B cell (primary cell): ENCODE measurements around the gene DEFB129. TPM values are rescaled to one million over a fixed set of nuclear protein-coding genes. Genes with fewer than 3 reads are reported as not detected.

Experiments
- ATAC-seq: fragments of 200-7000 bp; cut with Tn5 transposase; one replicate; pipeline ENCODE4 v1.10.0; 2021; ENCODE audit warnings: low read depth, mild to moderate bottlenecking, moderate number of reproducible peaks, moderate library complexity
- CTCF ChIA-PET: fragments of 350-600 bp; sonication (Branson Sonifier 250); formaldehyde crosslinking; loops from one replicate; lab custom pipeline; 2021; ENCODE audit warnings: antibody characterized with exemption, inconsistent platforms; lab: Charles Lee
- POLR2A ChIA-PET: fragments of 350-600 bp; sonication (Branson Sonifier 250); formaldehyde crosslinking; loops from one replicate; lab custom pipeline; 2021; ENCODE audit warnings: antibody characterized with exemption; lab: Charles Lee
- DNase-seq: peaks from one replicate; pipeline ENCODE4 v3.0.0; 2013
- H2AFZ ChIP-seq: 2 replicates; pipeline ENCODE4 v1.6.1; 2012; ENCODE audit warnings: mild to moderate bottlenecking, low read depth, low read length; ENCODE audit not compliant: insufficient read depth, poor library complexity, severe bottlenecking
- H3K27ac ChIP-seq, 2 donors: 1 replicate in 1 of 2; 2 replicates in 1 of 2; pipeline ENCODE4 v1.5.1; 2012 to 2013; ENCODE audit warnings: low read length in 2 of 2, mild to moderate bottlenecking in 2 of 2, moderate library complexity in 1 of 2
- H3K27me3 ChIP-seq, 4 experiments: fragments of 200-600 bp in 1 of 4; sonication (generic) in 1 of 4; replicated peaks in 1 of 4; 1 replicate in 2 of 4; 2 replicates in 2 of 4; pipeline versions ENCODE4 v1.6.1 to v1.7.0; 2013 to 2016; ENCODE audit warnings: low read length in 3 of 4, mild to moderate bottlenecking in 2 of 4, mixed read lengths in 1 of 4, moderate library complexity in 1 of 4; ENCODE audit not compliant: insufficient read depth in 4 of 4, control insufficient read depth in 3 of 4; ENCODE audit errors: control extremely low read depth in 1 of 4
- H3K36me3 ChIP-seq, 2 experiments: replicated peaks in 1 of 2; 1 replicate in 1 of 2; 2 replicates in 1 of 2; pipeline versions ENCODE4 v1.6.1 to v1.7.1; 2013; ENCODE audit warnings: low read length in 1 of 2; ENCODE audit not compliant: insufficient read depth in 2 of 2, control insufficient read depth in 1 of 2; ENCODE audit errors: control extremely low read depth in 1 of 2, extremely low read depth in 1 of 2
- H3K4me1 ChIP-seq, 2 donors: fragments of 200-600 bp in 1 of 2; sonication (generic) in 1 of 2; 1 replicate in 1 of 2; 2 replicates in 1 of 2; pipeline versions ENCODE4 v1.5.1 to v1.6.1; 2013 to 2017; ENCODE audit warnings: low read length in 2 of 2; ENCODE audit not compliant: control insufficient read depth in 2 of 2, insufficient read depth in 2 of 2
- H3K4me2 ChIP-seq: replicated peaks from 2 replicates; pipeline ENCODE3; 2012; ENCODE audit warnings: mild to moderate bottlenecking, low read depth, low read length; ENCODE audit not compliant: poor library complexity, severe bottlenecking
- H3K4me3 ChIP-seq, 5 experiments: fragments of 200-600 bp in 1 of 5; sonication (generic) in 1 of 5; 1 replicate in 3 of 5; 2 replicates in 2 of 5; pipeline versions ENCODE4 v1.5.1 to v1.7.0; 2011 to 2016; ENCODE audit warnings: low read length in 4 of 5, mild to moderate bottlenecking in 4 of 5, low read depth in 2 of 5, control low read depth in 1 of 5, moderate library complexity in 1 of 5; ENCODE audit not compliant: insufficient read depth in 1 of 5; ENCODE audit errors: control extremely low read depth in 1 of 5, extremely low read depth in 1 of 5
- H3K79me2 ChIP-seq: fragments of 200-600 bp; sonication (generic); one replicate; pipeline ENCODE4 v1.6.0; 2016; ENCODE audit warnings: low read length; ENCODE audit not compliant: control insufficient read depth, insufficient read depth
- H3K9ac ChIP-seq: fragments of 200-600 bp; sonication (generic); 2 replicates; pipeline ENCODE4 v1.6.1; 2017; ENCODE audit warnings: mild to moderate bottlenecking, low read length, moderate library complexity
- H3K9me3 ChIP-seq, 3 donors: one replicate each; pipeline versions ENCODE4 v1.6.1 to v1.7.1; 2013; ENCODE audit warnings: low read length in 2 of 3; ENCODE audit not compliant: control insufficient read depth in 2 of 3, insufficient read depth in 1 of 3; ENCODE audit errors: control extremely low read depth in 1 of 3
- H4K20me1 ChIP-seq: 2 replicates; pipeline ENCODE4 v1.6.0; 2012; ENCODE audit warnings: mild to moderate bottlenecking, low read length; ENCODE audit not compliant: insufficient read depth, control insufficient read depth, poor library complexity, severe bottlenecking
- H3K27ac Mint-ChIP-seq: one replicate; pipeline ENCODE4 v1.8.0; 2021; ENCODE audit warnings: mixed read lengths
- H3K27me3 Mint-ChIP-seq: one replicate; pipeline ENCODE4 v1.8.0; 2021; ENCODE audit warnings: mixed read lengths
- H3K4me1 Mint-ChIP-seq: one replicate; pipeline ENCODE4 v1.8.0; 2021; ENCODE audit warnings: mixed read lengths
- H3K4me3 Mint-ChIP-seq: one replicate; pipeline ENCODE4 v1.8.0; 2021; ENCODE audit warnings: mixed read lengths
- H3K9me3 Mint-ChIP-seq: one replicate; pipeline ENCODE4 v1.8.0; 2022; ENCODE audit warnings: mixed read lengths; ENCODE audit not compliant: insufficient read depth
- EZH2 ChIP-seq: IDR thresholded peaks from 2 replicates; pipeline ENCODE4 v1.6.1; 2012; ENCODE audit warnings: borderline replicate concordance, low read depth, mild to moderate bottlenecking, moderate library complexity, low read length; ENCODE audit not compliant: insufficient read depth, poor library complexity, severe bottlenecking
- WGBS: methylation state at CpG from one replicate; pipeline ENCODE4 v1.1.5; 2013; ENCODE audit warnings: missing lambda C conversion rate; ENCODE audit not compliant: insufficient coverage; 5-methylcytosine and 5-hydroxymethylcytosine counted together
- intact Hi-C: fragments of 100-400 bp; cut with micrococcal nuclease; formaldehyde crosslinking; loops from one replicate; pipeline ENCODE4 v1.10.0; 2022
- polyA plus RNA-seq: library from polyadenylated mRNA; depleted of rRNA; stranded (reverse); fragments of >200 nt; gene quantifications from 2 replicates; pipeline ENCODE4 v1.2.3, GENCODE V29; 2012
- total RNA-seq, 2 donors: library from RNA; stranded (reverse); fragments of 120-200 nt in 1 of 2; gene quantifications; 1 replicate in 1 of 2; 2 replicates in 1 of 2; pipeline versions ENCODE4 v1.2.3 to v1.2.4, GENCODE V29; 2013 to 2022
- TF ChIP-seq, protein P1 (sequence below): fragments of 200-600 bp; IDR thresholded peaks from one replicate; pipeline ENCODE4 v1.8.0; 2022; ENCODE audit warnings: antibody characterized with exemption, mild to moderate bottlenecking

The DEFB129 gene
- total and polyA plus RNA-seq, 2 donors (not counting 1 experiment from before 2014, with no cell fraction given) = not detected

DNA sequence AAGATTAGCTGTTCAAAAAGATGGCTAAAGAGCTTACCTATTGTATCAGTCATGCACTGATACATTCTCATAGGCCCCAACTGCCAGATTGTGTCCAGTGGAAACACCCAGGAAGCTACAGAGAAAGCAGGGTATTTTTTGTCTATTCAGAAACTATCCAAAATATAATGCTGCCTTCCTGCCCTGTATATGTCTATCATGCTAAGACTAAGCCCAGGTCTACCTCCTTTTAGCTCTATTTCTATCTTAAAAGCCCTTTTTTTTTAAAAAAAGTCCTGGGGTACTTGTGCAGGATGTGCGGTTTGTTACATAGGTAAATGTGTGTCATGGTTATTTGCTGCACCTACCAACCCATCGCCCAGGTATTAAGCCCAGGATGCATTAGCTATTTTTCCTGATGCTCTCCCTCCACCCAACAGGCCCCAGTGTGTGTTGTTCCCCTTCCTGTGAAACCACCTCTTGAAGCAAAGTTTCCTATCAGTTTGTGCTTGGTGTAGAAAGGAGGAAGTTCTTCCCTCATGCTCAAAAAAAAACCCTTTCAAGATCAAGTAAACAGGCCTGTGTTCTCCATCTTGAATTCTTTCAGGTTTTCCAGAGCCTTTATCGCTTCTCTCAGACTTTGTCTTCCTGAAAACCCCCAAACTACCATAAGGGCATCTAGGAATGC, 514 bp downstream of the DEFB129 start:
- intact Hi-C loops = no loop called here
- H3K9ac ChIP-seq = no peak overlapping the region
- H3K79me2 ChIP-seq = no peaks in the 10 kb centered on the region
- peaks cover 0 to 4% (median 0%) of the 10 kb centered on the region in 3 donors for H3K9me3 ChIP-seq
- no peaks in the 10 kb centered on the region for H3K9me3 Mint-ChIP-seq
- peaks cover 0 to 6% (median 0%) of the 10 kb centered on the region in 4 experiments for H3K27me3 ChIP-seq
- H4K20me1 ChIP-seq = no peaks in the 10 kb centered on the region
- peak overlapping the region; percentile 52 to 78 for H3K27ac ChIP-seq
- ChIA-PET CTCF (interaction anchor here (0.8 to 1.8 kb wide), 5 partner anchors 10 to 103 kb away, joined by 3 to 5 read pairs (median 3); no protein-coding TSS in a partner anchor), POLR2A (no interaction called here)
- WGBS = no CpG with 5 or more reads among the region's 3 CpGs
- H3K4me1 Mint-ChIP-seq = peaks cover 26% of the 10 kb centered on the region
- peak overlapping the region; percentile 12 for H3K4me2 ChIP-seq
- H3K36me3 ChIP-seq = no peaks in the 10 kb centered on the region
- H3K27me3 Mint-ChIP-seq = peaks cover 7% of the 10 kb centered on the region
- TF ChIP-seq, protein P1, sequence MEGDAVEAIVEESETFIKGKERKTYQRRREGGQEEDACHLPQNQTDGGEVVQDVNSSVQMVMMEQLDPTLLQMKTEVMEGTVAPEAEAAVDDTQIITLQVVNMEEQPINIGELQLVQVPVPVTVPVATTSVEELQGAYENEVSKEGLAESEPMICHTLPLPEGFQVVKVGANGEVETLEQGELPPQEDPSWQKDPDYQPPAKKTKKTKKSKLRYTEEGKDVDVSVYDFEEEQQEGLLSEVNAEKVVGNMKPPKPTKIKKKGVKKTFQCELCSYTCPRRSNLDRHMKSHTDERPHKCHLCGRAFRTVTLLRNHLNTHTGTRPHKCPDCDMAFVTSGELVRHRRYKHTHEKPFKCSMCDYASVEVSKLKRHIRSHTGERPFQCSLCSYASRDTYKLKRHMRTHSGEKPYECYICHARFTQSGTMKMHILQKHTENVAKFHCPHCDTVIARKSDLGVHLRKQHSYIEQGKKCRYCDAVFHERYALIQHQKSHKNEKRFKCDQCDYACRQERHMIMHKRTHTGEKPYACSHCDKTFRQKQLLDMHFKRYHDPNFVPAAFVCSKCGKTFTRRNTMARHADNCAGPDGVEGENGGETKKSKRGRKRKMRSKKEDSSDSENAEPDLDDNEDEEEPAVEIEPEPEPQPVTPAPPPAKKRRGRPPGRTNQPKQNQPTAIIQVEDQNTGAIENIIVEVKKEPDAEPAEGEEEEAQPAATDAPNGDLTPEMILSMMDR = no peak
- no peak for TF ChIP-seq EZH2
- peak overlapping the region; percentile 59 for H2AFZ ChIP-seq
- no peak overlapping the region for H3K4me3 Mint-ChIP-seq
- H3K4me1 ChIP-seq = peaks cover 14 to 17% of the 10 kb centered on the region in 2 donors
- peak overlapping the region; percentile 91 for H3K27ac Mint-ChIP-seq
- peak; percentile 49 for DNase-seq
- ATAC-seq = no peak
- H3K4me3 ChIP-seq = no peak overlapping the region

DNA sequence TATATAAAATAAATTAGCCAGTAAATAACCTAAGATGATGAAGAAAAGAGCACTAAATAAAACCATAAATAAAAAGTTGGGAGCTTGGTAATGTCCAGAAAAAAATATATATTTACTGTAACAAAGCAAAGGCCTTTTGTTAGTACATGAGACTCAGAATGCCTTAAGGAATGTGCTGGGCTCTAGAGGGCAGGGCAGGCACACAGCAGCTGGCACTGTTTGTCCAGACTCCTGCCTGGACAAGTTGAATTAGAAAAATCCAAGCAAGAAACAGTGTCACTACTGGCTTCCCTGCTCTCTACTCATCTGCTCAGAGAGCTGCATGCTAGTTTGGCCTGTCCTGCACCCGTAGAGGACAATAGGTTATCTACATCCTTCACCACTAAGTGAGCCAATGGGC, 8.8 kb downstream of the DEFB129 start:
- 100% methylated on average over 1 of the region's 1 CpG for WGBS
- no peak overlapping the region for H3K9ac ChIP-seq
- ATAC-seq (no peak), DNase-seq (no peak)
- ChIA-PET CTCF (interaction anchor here (0.9 kb wide), 1 partner anchor 95 kb away, joined by 3 read pairs; no protein-coding TSS in a partner anchor), POLR2A (no interaction called here)
- no peak overlapping the region for H3K27ac Mint-ChIP-seq
- no peaks in the 10 kb centered on the region for H4K20me1 ChIP-seq
- no peaks in the 10 kb centered on the region for H3K27me3 ChIP-seq
- H3K9me3 ChIP-seq = no peaks in the 10 kb centered on the region
- H3K4me1 ChIP-seq = peaks cover 15 to 16% of the 10 kb centered on the region in 2 donors
- no peak overlapping the region for H2AFZ ChIP-seq
- no peak overlapping the region for H3K27ac ChIP-seq
- H3K4me3 Mint-ChIP-seq = no peak overlapping the region
- peaks cover 11% of the 10 kb centered on the region for H3K27me3 Mint-ChIP-seq
- TF ChIP-seq EZH2 = no peak
- TF ChIP-seq, protein P1 = no peak
- intact Hi-C loops = no loop called here
- peaks cover 25% of the 10 kb centered on the region for H3K4me1 Mint-ChIP-seq
- H3K36me3 ChIP-seq = no peaks in the 10 kb centered on the region
- no peak overlapping the region for H3K4me2 ChIP-seq
- H3K79me2 ChIP-seq = no peaks in the 10 kb centered on the region
- H3K9me3 Mint-ChIP-seq = no peaks in the 10 kb centered on the region
- no peak overlapping the region for H3K4me3 ChIP-seq
